ENCODE data around the gene CRYGN. TPM values are rescaled to one million over a fixed set of nuclear protein-coding genes. Genes with fewer than 3 reads are reported as not detected.

Gene CRYGN
- total RNA-seq, 4 donors from 2014 or later, result 0.73 to 2.9 (median 2.4) TPM; not detected in 1

DNA sequence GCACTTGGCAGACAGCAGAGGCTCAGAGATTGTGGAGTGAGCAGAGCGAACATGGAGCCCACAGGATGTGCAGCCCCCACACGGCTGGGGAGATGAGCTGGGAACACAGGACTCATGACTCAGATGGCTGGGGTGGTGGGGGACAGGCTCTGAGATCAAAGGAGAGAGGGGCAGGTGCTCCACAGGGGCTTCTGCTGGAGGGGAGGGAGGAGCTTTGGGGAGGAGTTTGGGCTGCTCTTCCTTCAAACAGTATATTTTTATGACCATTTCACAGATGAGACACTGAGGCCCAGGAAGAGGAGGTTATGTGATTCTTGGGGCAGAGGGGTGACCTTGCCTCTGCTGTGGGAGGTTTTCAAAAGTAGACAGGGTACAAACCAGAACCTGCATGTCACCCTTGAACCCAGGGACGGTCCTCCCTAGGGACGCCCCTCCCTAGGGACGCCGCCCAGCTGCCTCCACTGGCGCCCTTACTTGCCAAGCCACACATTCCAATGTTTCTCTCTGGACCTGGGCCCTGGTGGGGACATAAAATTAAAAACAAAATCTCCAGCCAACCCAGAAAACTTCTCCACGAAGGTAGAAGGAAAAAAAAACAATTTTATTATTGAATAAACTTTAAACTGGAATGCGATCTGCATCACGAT lies 981 bp upstream of the CRYGN start:
- Histone ChIP-seq H3K36me3 (no peaks in the 10 kb centered on the region), H3K9me3 (no peaks in the 10 kb centered on the region), H3K4me3 (no peak overlapping the region), H3K27ac (peak overlapping the region; percentile 91), H3K27me3 (no peaks in the 10 kb centered on the region), H3K4me1 (peaks cover 11 to 18% of the 10 kb centered on the region in 2 donors)
- intact Hi-C loops (cut with DNase I; ENCODE audit: low total_unique reads), result no loop called here
- peak; percentile 55 to 69 for DNase-seq
- TF ChIP-seq, protein P1, sequence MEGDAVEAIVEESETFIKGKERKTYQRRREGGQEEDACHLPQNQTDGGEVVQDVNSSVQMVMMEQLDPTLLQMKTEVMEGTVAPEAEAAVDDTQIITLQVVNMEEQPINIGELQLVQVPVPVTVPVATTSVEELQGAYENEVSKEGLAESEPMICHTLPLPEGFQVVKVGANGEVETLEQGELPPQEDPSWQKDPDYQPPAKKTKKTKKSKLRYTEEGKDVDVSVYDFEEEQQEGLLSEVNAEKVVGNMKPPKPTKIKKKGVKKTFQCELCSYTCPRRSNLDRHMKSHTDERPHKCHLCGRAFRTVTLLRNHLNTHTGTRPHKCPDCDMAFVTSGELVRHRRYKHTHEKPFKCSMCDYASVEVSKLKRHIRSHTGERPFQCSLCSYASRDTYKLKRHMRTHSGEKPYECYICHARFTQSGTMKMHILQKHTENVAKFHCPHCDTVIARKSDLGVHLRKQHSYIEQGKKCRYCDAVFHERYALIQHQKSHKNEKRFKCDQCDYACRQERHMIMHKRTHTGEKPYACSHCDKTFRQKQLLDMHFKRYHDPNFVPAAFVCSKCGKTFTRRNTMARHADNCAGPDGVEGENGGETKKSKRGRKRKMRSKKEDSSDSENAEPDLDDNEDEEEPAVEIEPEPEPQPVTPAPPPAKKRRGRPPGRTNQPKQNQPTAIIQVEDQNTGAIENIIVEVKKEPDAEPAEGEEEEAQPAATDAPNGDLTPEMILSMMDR (IDR thresholded peaks at IDR 0.05), result no peak
- no peak for TF ChIP-seq POLR2A (IDR thresholded peaks at IDR 0.05)

DNA sequence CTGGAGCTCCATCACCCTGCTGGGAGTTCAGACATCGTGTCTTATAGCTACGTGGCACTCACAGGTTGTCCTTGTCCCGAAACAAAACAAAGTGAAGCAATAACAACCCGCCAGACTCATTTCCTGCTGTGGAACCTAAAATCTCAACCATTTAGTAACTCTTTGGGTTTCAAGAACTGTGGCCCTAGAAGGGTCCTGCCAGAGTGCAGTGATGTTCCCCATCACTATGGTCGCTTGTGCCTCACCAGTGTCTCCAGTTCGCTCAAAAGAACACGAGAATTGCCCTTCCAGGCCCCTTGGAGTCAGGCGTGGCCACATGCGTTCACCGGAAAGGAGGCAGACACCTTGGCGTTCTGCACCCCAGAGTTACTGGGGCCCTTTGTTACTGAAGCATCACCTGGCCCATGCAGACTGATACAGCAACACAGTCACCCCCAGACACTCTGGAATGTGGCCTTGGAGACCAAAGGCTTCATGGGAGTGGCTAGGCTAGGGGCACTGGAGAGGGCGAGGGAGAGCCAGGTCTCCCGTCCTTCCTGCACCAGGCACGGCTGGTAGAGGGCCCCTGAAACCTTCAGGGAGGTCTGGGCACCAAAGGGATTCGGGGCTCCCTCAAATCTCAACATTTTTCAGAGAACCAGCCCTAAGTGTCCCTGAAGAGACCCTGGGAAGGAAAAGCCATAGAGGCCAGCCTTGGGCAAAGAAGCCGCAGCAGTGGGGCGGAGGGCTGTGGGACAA lies 908 bp downstream of the CRYGN start:
- H3K9me3 ChIP-seq, result no peaks in the 10 kb centered on the region
- H3K4me3 ChIP-seq, result no peak overlapping the region
- intact Hi-C loops (cut with DNase I; ENCODE audit: low total_unique reads), result no loop called here
- H3K4me1 ChIP-seq, result peaks cover 11 to 18% of the 10 kb centered on the region in 2 donors
- peak overlapping the region; percentile 79 to 91 for H3K27ac ChIP-seq
- H3K36me3 ChIP-seq, result no peaks in the 10 kb centered on the region
- TF ChIP-seq POLR2A (IDR thresholded peaks at IDR 0.05), result no peak
- no peaks in the 10 kb centered on the region for H3K27me3 ChIP-seq
- peak in 1 of 2 donors; percentile 9 for DNase-seq

GRCh38 chr7:151437866-151438516 lies 1.9 kb downstream of the CRYGN start:
- Histone ChIP-seq H3K4me1 (peaks cover 11 to 18% of the 10 kb centered on the region in 2 donors), H3K27ac (peak overlapping the region; percentile 77 to 79), H3K27me3 (no peaks in the 10 kb centered on the region), H3K4me3 (no peak overlapping the region), H3K9me3 (no peaks in the 10 kb centered on the region), H3K36me3 (no peaks in the 10 kb centered on the region)
- no peak for DNase-seq
- intact Hi-C loops (cut with DNase I; ENCODE audit: low total_unique reads), result no loop called here
- TF ChIP-seq POLR2A (IDR thresholded peaks at IDR 0.05), result no peak
- TF ChIP-seq, protein P1 (IDR thresholded peaks at IDR 0.05), result no peak

DNA sequence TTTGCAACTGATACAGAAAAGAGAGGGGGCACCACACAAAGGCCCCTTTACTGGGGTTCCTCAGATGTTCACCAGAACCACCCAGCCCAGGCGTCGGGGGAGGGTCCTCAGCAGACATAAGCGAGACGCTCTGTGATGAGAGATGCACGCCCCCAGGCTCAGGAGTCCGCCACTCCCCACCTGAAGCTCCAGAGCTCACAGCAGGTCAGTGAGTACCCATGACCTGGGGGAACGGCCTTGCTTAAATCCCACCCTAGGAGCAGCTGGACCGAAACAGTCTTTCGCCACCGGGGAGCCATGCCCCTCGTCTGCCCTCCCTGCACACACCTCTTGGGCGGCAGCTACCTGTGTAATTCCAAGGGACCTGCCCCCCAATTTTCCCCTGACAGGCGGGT lies 2.8 kb downstream of the CRYGN start:
- Histone ChIP-seq H3K27ac (peak overlapping the region; percentile 77 to 79), H3K27me3 (no peaks in the 10 kb centered on the region), H3K4me1 (peaks cover 9 to 18% of the 10 kb centered on the region in 2 donors), H3K36me3 (no peaks in the 10 kb centered on the region), H3K4me3 (no peak overlapping the region), H3K9me3 (no peaks in the 10 kb centered on the region)
- no peak for TF ChIP-seq POLR2A (IDR thresholded peaks at IDR 0.05)
- TF ChIP-seq, protein P1 (IDR thresholded peaks at IDR 0.05), result no peak
- no peak for DNase-seq
- intact Hi-C loops (cut with DNase I; ENCODE audit: low total_unique reads), result no loop called here

- intact Hi-C loops (cut with DNase I; ENCODE audit: low total_unique reads), result no loop called here
- no peaks in the 10 kb centered on the region for H3K27me3 ChIP-seq
- peak; percentile 70 to 74 for DNase-seq
- H3K27ac ChIP-seq, result peak overlapping the region; percentile 77 to 79
- no peak overlapping the region for H3K4me3 ChIP-seq
- no peaks in the 10 kb centered on the region for H3K9me3 ChIP-seq
- peaks cover 6 to 18% of the 10 kb centered on the region in 2 donors for H3K4me1 ChIP-seq
- TF ChIP-seq, protein P1 (IDR thresholded peaks at IDR 0.05), result no peak
- no peak for TF ChIP-seq POLR2A (IDR thresholded peaks at IDR 0.05)
- H3K36me3 ChIP-seq, result no peaks in the 10 kb centered on the region
Measured at GRCh38 chr7:151436446-151437158, 3.3 kb downstream of the CRYGN start.

All from uterus (tissue), 4 donors.